HG03097 (cell line): ENCODE measurements around the gene ALDH7A1.
A peak's percentile ranks its signal among the peaks of the same experiment; 100 is the strongest.
"Not testable (repeated sequence)": the region's sequence is repeated elsewhere in the genome, so short reads cannot be mapped to it uniquely, and the experiment has no call there.

Experiments used
- ATAC-seq: cut with Tn5 transposase; IDR thresholded peaks from one replicate; pipeline ENCODE4 v1.9.1; 2021; ENCODE audit not compliant: unreplicated experiment, low FRiP score

ALDH7A1 gene

DNA sequence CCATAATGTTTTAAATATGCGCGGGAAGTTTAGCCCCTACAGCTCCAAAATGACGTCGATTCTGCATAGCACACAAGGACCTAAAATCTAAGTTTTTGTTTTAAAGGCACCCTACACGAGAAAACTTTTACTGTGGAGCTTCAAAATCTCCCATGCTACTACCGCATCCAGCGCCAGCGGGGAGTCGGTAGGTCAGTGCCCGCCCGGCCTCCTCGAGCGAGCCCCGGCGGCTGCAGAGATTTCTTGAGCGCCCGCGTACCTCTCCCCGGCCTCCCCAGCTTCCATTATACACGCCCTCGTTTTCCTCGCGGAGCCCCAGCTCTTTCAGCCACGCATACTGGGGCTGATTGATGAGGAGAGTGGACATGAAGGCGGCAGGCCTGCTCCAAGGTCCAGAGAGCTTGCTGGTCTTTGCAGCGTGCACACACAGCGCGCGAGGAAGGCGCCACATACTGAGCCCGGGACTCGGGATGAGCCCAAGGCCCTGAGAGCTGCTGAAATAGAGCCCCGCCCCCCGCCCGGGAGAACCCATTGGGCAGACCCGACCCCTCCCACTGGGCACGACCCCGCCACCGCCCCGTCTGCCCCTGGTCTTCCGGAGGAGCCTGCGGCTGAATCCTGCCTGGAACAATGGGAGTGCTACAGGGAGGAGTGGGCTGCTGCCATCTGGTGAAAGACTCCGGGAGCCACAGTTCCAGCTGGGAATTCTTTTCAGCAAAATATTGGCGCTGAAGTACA is at the start of gene ALDH7A1:
Gene ALDH7A1 (minus strand): TSS at position 472 of the 738 bp plus-strand sequence. CDS start 21 bp downstream, at position 451.
- ATAC-seq, result peak; percentile 76

- ATAC-seq, result no peak
Observed at GRCh38 chr5:126641387-126641786, 46.4 kb upstream of the ALDH7A1 start.

DNA sequence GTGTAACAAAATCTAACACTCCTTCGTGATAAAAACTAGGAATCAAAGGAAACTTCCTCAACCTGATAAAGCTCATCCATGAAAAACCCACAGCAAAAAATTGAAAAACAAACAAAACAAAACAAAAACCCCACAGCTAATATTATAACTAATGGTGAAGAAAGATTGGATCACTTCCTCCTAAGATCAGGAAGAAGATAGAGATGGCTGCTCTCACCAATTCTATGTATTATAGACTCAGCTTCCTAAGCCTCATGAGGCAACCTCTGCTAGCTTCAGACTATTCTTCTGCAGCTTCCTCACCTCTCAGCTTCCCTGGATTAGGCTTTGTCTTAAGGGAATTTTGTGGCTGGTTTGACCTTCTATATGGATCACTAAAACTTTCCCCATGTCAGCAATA is 45.8 kb upstream of the ALDH7A1 start:
- ATAC-seq, result no peak

- no peak for ATAC-seq
Observed at GRCh38 chr5:126636956-126637355, 41.9 kb upstream of the ALDH7A1 start.

DNA sequence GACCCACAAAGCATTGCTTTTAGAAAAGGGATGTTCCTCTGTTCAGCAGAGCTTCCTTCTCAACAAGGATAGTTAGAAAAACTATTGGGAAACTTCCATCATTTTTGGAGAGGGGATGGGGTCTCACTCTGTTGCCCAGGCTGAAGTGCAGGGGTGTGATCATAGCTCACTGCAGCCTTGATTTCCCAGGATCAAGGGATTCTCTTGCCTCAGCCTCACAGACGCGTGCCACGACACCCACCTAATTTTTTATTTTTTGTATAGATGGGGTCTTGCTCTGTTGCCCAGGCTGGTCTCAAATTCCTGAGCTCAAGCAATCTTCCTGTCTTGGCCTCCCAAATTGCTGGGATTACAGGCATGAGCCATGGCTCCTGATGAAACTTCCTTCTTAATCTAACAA is 40.6 kb upstream of the ALDH7A1 start:
- no peak for ATAC-seq

DNA sequence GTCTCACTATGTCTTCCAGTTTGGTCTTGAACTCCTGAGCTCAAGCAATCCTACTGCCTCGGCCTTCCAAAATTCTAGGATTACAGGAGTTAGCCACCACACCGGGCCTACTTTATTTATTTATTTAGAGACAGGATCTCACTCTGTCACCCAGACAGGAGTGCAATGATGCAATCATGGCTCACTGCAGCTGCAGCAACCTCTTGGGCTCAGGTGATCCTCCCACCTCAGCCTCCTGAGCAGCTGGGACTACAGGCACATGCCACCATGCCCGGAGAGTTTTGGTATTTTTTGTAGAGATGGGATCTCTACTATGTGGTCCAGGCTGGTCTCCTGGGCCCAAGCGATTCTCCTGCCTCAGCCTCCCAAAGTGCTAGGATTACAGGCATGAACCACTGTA is 38.5 kb upstream of the ALDH7A1 start:
- ATAC-seq, result no peak

- no peak for ATAC-seq
Observed at GRCh38 chr5:126631920-126632319, 36.9 kb upstream of the ALDH7A1 start.

DNA sequence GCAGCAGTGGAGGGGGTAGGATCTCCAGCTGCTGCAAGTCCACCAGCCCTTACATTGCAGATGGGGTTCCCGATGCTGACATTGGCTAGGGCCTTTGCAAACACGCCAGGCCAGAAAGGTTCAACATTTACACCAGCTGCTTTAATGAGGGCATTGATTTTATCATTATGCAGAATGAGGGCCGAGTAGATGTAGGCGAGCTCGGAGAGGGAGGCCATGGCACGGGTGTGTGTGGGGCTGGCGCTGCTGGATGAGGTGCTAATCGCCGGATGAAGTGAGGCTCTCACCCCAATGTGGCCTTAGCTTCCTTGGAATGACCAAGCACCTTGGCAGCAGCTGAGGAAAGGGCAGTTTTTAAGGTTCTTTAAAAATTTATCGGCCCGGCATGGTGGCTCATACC is 33.1 kb upstream of the ALDH7A1 start:
- no peak for ATAC-seq

GRCh38 chr5:126624534-126624933 is 29.5 kb upstream of the ALDH7A1 start:
- no peak for ATAC-seq

DNA sequence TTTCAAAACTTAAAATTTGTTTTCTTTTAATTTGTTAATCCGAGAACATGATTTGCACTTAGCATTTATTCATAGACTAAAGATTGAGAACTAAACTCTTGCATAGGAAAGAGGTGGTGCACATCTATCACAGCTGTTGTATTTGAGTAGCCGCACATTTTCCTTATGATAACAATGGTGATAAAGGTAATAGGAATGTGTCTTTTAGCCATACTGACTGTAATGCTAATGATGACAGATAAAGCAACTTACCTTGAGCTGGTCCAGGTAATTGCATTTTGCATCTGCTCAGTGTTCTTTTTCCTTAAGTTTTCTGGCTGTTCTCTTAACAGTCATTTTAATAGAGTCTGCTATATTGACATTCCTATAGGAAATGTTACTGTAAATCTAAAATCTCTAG is 24.8 kb upstream of the ALDH7A1 start:
- no peak for ATAC-seq

GRCh38 chr5:126617603-126618002 is 22.6 kb upstream of the ALDH7A1 start:
- ATAC-seq, result not testable (repeated sequence)

DNA sequence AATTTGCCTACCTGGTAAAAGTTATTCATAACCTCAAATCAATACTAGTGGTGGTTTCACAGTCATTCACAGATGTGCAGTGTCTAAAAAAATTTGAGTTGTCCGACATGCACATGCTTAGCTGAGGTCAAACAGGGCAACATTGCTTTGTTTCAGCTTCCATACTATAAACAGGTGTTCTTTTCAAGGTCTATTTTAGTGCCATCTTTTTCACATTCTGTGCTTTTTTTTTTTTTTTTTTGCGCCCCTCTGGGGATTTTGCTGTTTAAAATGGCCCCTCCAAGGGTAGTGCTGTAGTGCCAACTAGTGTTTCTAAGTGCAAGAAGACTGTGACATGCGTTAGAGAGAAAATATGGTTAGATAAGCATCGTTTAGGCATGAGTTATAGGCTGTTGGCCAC is 20.3 kb upstream of the ALDH7A1 start:
- ATAC-seq, result peak; percentile 80

- no peak for ATAC-seq
Observed at GRCh38 chr5:126613941-126614592, 19.0 kb upstream of the ALDH7A1 start.

- ATAC-seq, result no peak
Observed at GRCh38 chr5:126610616-126611015, 15.6 kb upstream of the ALDH7A1 start.

- no peak for ATAC-seq
Observed at GRCh38 chr5:126610160-126610559, 15.1 kb upstream of the ALDH7A1 start.

- ATAC-seq, result no peak
Observed at GRCh38 chr5:126605525-126605924, 10.5 kb upstream of the ALDH7A1 start.

DNA sequence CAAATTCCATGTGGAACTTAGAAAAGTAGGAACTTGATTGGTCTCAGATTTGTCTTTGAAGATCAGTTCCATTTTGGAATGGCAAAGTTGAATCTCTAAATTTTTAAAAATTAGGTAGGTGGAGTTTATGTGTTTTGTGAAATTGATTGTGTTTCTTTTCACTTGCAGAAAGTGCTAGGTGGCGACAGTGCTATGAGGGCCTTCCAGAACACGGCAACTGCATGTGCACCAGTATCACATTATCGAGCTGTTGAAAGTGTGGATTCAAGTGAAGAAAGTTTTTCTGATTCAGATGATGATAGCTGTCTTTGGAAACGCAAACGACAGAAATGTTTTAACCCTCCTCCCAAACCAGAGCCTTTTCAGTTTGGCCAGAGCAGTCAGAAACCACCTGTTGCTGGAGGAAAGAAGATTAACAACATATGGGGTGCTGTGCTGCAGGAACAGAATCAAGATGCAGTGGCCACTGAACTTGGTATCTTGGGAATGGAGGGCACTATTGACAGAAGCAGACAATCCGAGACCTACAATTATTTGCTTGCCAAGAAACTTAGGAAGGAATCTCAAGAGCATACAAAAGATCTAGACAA is 8.5 kb upstream of the ALDH7A1 start:
- no peak for ATAC-seq

- peak; percentile 98 for ATAC-seq
Observed at GRCh38 chr5:126600631-126601511, 5.9 kb upstream of the ALDH7A1 start, which contains the start of gene PHAX. Gene PHAX, plus strand, starts transcription at chr5:126600947. Its CDS starts 16 bp downstream, at chr5:126600963.

- not testable (repeated sequence) for ATAC-seq
Observed at GRCh38 chr5:126599971-126600630, 5.1 kb upstream of the ALDH7A1 start.

GRCh38 chr5:126599499-126599898 is 4.5 kb upstream of the ALDH7A1 start:
- no peak for ATAC-seq
